ENCODE data around the gene RCC1.

GRCh38 chr1:28540651-28541050, 34.8 kb downstream of the RCC1 start:
- TF ChIP-seq CTCF (IDR thresholded peaks at IDR 0.05) (peak in 3 of 6 experiments; percentile 6 to 13 (median 8)), POLR2A (IDR thresholded peaks at IDR 0.05) (no peak)
